Nephron (organoid): ENCODE measurements around the gene CYRIA.

Source experiments
- H3K27ac Mint-ChIP-seq, 3 experiments: 2 replicates each; pipeline ENCODE4 v1.8.0; 2020; ENCODE audit warnings: mixed read lengths in 3 of 3, mild to moderate bottlenecking in 2 of 3, moderate library complexity in 1 of 3
- H3K27me3 Mint-ChIP-seq: 2 replicates; pipeline ENCODE4 v1.8.0; 2021; ENCODE audit warnings: low read depth, mild to moderate bottlenecking, moderate library complexity, mixed read lengths
- H3K36me3 Mint-ChIP-seq: 2 replicates; pipeline ENCODE4 v1.8.0; 2020; ENCODE audit warnings: low read depth, mixed read lengths
- H3K4me1 Mint-ChIP-seq: 2 replicates; pipeline ENCODE4 v1.8.0; 2020; ENCODE audit warnings: mixed read lengths
- H3K4me3 Mint-ChIP-seq, 3 experiments: 2 replicates each; pipeline ENCODE4 v1.8.0; 2020; ENCODE audit warnings: mild to moderate bottlenecking in 3 of 3, mixed read lengths in 3 of 3, moderate library complexity in 2 of 3
- H3K9me3 Mint-ChIP-seq: 2 replicates; pipeline ENCODE4 v1.8.0; 2020; ENCODE audit warnings: mixed read lengths
- TF ChIP-seq, protein P1 (sequence below), 3 experiments: fragments of 200-600 bp; sonication (generic); IDR thresholded peaks; one replicate each; pipeline ENCODE4 v1.5.0; 2021; ENCODE audit warnings: antibody characterized with exemption in 3 of 3; ENCODE audit not compliant: unreplicated experiment in 3 of 3

CYRIA gene

DNA sequence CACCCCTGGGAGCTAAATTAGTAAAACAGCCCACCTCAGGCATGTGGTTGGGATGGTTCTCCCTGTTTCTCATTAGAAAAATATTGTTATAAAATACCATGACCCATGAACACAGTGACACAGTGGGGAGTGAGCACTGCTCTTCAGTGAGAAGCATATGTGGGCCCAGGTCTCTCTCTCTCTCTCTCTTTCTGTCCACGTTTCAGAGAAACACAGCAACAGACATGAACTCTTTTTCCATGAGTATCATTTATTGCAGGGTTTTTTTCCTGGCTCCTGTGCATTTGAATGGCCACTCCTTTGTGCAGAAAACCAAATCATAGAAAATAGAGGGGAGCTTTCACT, 41.2 kb downstream of the CYRIA start:
- Mint-ChIP-seq H3K4me3 (no peak overlapping the region), H3K36me3 (no peaks in the 10 kb centered on the region), H3K4me1 (peaks cover 63% of the 10 kb centered on the region), H3K9me3 (no peaks in the 10 kb centered on the region), H3K27ac (peak overlapping the region; percentile 64 to 95 (median 75)), H3K27me3 (no peaks in the 10 kb centered on the region)
- TF ChIP-seq, protein P1, sequence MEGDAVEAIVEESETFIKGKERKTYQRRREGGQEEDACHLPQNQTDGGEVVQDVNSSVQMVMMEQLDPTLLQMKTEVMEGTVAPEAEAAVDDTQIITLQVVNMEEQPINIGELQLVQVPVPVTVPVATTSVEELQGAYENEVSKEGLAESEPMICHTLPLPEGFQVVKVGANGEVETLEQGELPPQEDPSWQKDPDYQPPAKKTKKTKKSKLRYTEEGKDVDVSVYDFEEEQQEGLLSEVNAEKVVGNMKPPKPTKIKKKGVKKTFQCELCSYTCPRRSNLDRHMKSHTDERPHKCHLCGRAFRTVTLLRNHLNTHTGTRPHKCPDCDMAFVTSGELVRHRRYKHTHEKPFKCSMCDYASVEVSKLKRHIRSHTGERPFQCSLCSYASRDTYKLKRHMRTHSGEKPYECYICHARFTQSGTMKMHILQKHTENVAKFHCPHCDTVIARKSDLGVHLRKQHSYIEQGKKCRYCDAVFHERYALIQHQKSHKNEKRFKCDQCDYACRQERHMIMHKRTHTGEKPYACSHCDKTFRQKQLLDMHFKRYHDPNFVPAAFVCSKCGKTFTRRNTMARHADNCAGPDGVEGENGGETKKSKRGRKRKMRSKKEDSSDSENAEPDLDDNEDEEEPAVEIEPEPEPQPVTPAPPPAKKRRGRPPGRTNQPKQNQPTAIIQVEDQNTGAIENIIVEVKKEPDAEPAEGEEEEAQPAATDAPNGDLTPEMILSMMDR (IDR thresholded peaks at IDR 0.05; ENCODE audit: unreplicated experiment in 3 of 3) = no peak

DNA sequence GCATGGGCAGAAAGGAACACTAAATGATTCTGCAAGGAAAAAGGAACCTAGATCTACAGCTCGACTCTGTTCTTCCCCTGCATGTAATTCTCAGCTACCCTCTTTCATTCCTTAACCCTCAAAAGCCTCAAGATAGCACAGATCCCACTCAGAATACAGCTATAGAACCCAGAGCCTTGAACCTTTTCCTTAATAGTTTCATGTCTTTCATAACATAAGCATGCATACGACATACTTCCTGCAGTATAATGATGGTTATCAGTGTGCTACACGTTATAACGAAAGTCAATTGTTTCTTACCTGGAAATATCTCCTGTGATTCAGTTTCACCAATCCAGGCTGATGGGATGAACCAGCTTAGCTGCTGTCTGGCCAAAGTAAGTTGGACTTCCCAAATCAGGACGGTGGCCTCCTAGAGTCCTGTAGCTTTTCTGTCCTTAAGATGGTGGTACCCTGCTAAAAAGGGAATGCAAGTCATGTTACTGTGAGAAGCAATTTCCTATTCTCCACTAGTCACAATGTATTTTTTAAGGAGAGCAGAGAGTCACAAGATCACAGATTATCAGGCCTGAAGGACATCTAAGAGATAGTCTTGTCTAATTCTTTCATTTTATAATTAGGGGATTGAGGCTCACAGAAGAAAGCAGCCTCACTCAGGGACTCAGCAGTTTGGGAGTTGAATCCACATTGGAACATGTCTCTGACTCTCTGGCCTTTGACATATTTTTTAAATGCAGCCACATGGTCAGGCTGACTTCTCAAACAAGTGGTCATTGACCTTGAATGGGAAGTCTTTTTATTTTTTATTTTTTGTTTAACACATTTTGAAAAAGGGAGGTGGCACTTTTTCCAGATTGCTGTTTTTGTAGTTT, 41.8 kb downstream of the CYRIA start:
- TF ChIP-seq, protein P1 (IDR thresholded peaks at IDR 0.05; ENCODE audit: unreplicated experiment in 3 of 3) = no peak
- peaks cover 57% of the 10 kb centered on the region for H3K4me1 Mint-ChIP-seq
- H3K27ac Mint-ChIP-seq = peak overlapping the region in 2 of 3 experiments; percentile 69 to 75
- no peaks in the 10 kb centered on the region for H3K9me3 Mint-ChIP-seq
- no peak overlapping the region for H3K4me3 Mint-ChIP-seq
- no peaks in the 10 kb centered on the region for H3K36me3 Mint-ChIP-seq
- H3K27me3 Mint-ChIP-seq = no peaks in the 10 kb centered on the region

DNA sequence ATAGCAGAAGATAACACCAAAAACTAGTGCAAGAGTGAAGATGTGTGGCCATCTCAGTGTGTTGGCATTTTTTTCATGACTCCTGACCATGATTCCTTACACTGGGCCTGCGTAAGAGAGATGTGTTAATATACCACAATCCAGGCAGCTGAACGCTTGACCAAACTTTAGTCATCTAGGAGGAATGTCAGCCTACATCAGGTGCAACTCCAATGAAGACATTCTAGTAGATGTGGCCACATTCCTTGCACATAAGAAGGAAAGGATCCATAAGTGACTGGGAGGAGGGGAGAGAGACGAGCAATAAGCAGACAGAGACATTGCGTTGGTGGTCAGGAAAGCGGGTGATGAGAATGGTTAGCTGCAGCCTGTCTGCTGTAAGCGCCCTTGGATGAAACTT, 42.6 kb downstream of the CYRIA start:
- Mint-ChIP-seq H3K27me3 (no peaks in the 10 kb centered on the region), H3K4me3 (no peak overlapping the region), H3K27ac (peak overlapping the region in 2 of 3 experiments; percentile 16 to 69), H3K4me1 (peaks cover 51% of the 10 kb centered on the region), H3K36me3 (no peaks in the 10 kb centered on the region), H3K9me3 (no peaks in the 10 kb centered on the region)
- TF ChIP-seq, protein P1 (IDR thresholded peaks at IDR 0.05; ENCODE audit: unreplicated experiment in 3 of 3) = no peak

DNA sequence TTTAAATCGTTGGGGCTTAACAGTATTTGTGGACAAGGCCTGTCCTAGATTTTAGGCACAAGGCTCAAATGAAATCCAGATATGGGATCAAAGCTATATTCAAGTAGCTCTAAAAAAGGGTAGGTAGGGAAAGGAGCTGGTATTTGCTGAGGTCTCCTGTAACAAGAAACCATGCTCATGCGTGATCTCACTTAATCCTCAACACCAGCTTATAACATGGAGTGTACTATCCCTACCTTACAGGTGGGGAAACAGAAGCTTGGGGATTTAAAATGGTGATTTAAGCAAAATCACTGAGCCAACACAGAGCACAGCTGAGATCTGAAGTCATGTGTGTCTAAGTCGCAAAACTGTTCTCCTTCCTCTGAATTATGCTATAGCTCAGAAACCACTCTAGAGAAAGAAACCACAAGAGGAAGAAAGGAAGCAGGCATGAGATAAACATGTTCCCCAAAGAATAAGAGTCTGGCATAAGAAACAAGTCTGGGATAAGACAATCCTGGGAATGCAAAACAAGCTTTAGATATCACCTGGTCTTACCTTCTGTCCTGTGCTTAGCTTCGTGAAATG, 43.1 kb downstream of the CYRIA start:
- no peaks in the 10 kb centered on the region for H3K27me3 Mint-ChIP-seq
- H3K36me3 Mint-ChIP-seq = no peaks in the 10 kb centered on the region
- H3K9me3 Mint-ChIP-seq = no peaks in the 10 kb centered on the region
- H3K4me3 Mint-ChIP-seq = no peak overlapping the region
- TF ChIP-seq, protein P1 (IDR thresholded peaks at IDR 0.05; ENCODE audit: unreplicated experiment in 3 of 3) = no peak
- H3K4me1 Mint-ChIP-seq = peaks cover 51% of the 10 kb centered on the region
- peak overlapping the region in 2 of 3 experiments; percentile 16 to 69 for H3K27ac Mint-ChIP-seq

DNA sequence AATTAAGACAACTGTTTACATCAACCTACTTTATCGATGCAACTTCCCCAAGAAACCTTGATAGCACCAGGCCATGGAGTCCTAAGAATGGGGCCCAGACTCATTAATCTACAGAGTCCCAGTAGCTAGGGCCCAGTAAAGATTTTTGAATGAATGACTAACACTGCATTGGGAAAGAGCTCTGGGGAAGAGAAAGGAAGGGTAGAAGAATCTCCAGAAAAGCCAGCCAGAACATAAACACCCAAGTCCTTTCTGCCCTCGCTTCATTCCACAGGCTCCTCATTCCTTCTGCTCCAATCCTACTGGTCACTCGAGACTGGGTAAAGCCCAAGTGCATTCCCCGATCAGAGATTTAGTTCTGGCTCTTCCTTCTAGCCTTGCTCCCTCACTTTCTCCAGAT, 44.3 kb downstream of the CYRIA start:
- no peak overlapping the region for H3K27ac Mint-ChIP-seq
- no peaks in the 10 kb centered on the region for H3K9me3 Mint-ChIP-seq
- H3K36me3 Mint-ChIP-seq = no peaks in the 10 kb centered on the region
- no peaks in the 10 kb centered on the region for H3K27me3 Mint-ChIP-seq
- peaks cover 49% of the 10 kb centered on the region for H3K4me1 Mint-ChIP-seq
- TF ChIP-seq, protein P1 (IDR thresholded peaks at IDR 0.05; ENCODE audit: unreplicated experiment in 3 of 3) = no peak
- H3K4me3 Mint-ChIP-seq = no peak overlapping the region
